HepG2 (cell line): ENCODE measurements around the gene SHC1. TPM values are rescaled to one million over a fixed set of nuclear protein-coding genes. Genes with fewer than 3 reads are reported as not detected.

Experiments
- ARNT2 ChIP-seq: sonication (generic); formaldehyde crosslinking; IDR thresholded peaks from 2 replicates; pipeline ENCODE4 v1.8.0; 2022; ENCODE audit warnings: mild to moderate bottlenecking, low read depth, missing genetic modification reagents, moderate library complexity
- CBX2 ChIP-seq, 2 experiments: fragments of 200-600 bp in 1 of 2; sonication (generic); formaldehyde crosslinking in 1 of 2; IDR thresholded peaks; 2 replicates each; pipeline versions ENCODE4 v1.7.0 to v1.8.1; 2018 to 2022; ENCODE audit warnings: low read depth in 2 of 2, low read length in 1 of 2, mild to moderate bottlenecking in 1 of 2, missing genetic modification reagents in 1 of 2
- GABPB1 ChIP-seq: IDR thresholded peaks from 2 replicates; pipeline ENCODE4 v1.6.1; 2016; ENCODE audit warnings: mild to moderate bottlenecking, missing genetic modification reagents, moderate library complexity, missing compliant biosample characterization
- HIVEP1 ChIP-seq: sonication (generic); formaldehyde crosslinking; IDR thresholded peaks from 2 replicates; pipeline ENCODE4 v1.4.0; 2020; ENCODE audit warnings: mild to moderate bottlenecking, missing genetic modification reagents
- HNRNPL ChIP-seq: fragments of 200-400 bp; formaldehyde crosslinking; IDR thresholded peaks from 2 replicates; pipeline ENCODE4 v1.6.1; 2017; ENCODE audit warnings: mild to moderate bottlenecking, low read depth, low read length
- KLF13 ChIP-seq: sonication (generic); formaldehyde crosslinking; IDR thresholded peaks from 2 replicates; pipeline ENCODE4 v1.4.0; 2020; ENCODE audit warnings: mild to moderate bottlenecking, missing genetic modification reagents
- NR2F2 ChIP-seq: IDR thresholded peaks from 2 replicates; pipeline ENCODE4 v1.6.1; 2012; ENCODE audit warnings: low read depth, inconsistent platforms, borderline replicate concordance
- POLR2G ChIP-seq: fragments of 200-400 bp; formaldehyde crosslinking; IDR thresholded peaks from 2 replicates; pipeline ENCODE4 v1.6.1; 2018; ENCODE audit warnings: mild to moderate bottlenecking, low read depth, low read length, moderate library complexity
- RAD51 ChIP-seq: fragments of 450-650 bp; IDR thresholded peaks from 2 replicates; pipeline ENCODE4 v1.6.1; 2016; ENCODE audit warnings: borderline replicate concordance
- SMAD3 ChIP-seq: sonication (generic); formaldehyde crosslinking; IDR thresholded peaks from 2 replicates; pipeline ENCODE4 v1.4.0; 2020; ENCODE audit warnings: missing genetic modification reagents
- YEATS4 ChIP-seq: sonication (generic); formaldehyde crosslinking; IDR thresholded peaks from 2 replicates; pipeline ENCODE4 v1.4.0; 2020; ENCODE audit warnings: missing genetic modification reagents, borderline replicate concordance
- ZBTB1 ChIP-seq: sonication (generic); formaldehyde crosslinking; IDR thresholded peaks from 2 replicates; pipeline ENCODE4 v1.4.0; 2020; ENCODE audit warnings: missing genetic modification reagents, borderline replicate concordance
- ZMAT3 ChIP-seq: sonication (generic); formaldehyde crosslinking; conservative IDR thresholded peaks from 2 replicates; pipeline ENCODE4 v1.7.0; 2021; ENCODE audit warnings: missing genetic modification reagents
- ZNF264 ChIP-seq: sonication (generic); formaldehyde crosslinking; IDR thresholded peaks from 2 replicates; pipeline ENCODE4 v1.4.0; 2020; ENCODE audit warnings: missing genetic modification reagents
- ZNF350 ChIP-seq: sonication (generic); formaldehyde crosslinking; IDR thresholded peaks from 2 replicates; pipeline ENCODE4 v1.4.0; 2020; ENCODE audit warnings: mild to moderate bottlenecking, low read depth, missing genetic modification reagents, borderline replicate concordance
- ZNF549 ChIP-seq: sonication (generic); formaldehyde crosslinking; IDR thresholded peaks from 2 replicates; pipeline ENCODE4 v1.5.0; 2020; ENCODE audit warnings: missing genetic modification reagents
- ZNF619 ChIP-seq: sonication (generic); formaldehyde crosslinking; IDR thresholded peaks from 2 replicates; pipeline ENCODE4 v1.4.0; 2020; ENCODE audit warnings: mild to moderate bottlenecking, missing genetic modification reagents
- polyA plus RNA-seq, 8 experiments: library from polyadenylated mRNA; depleted of rRNA in 3 of 8; stranded (reverse) in 7 of 8; unstranded in 1 of 8; fragments of >200 nt; fragmentation: Illumina TruSeq in 4 of 8; extraction: Trizol in 4 of 8; gene quantifications; 2 replicates each; pipeline versions ENCODE4 v1.2.1 to v1.2.3, GENCODE V29; 2011 to 2016; ENCODE audit warnings: low read depth in 4 of 8, missing spikeins in 1 of 8, mixed read lengths in 1 of 8; ENCODE audit not compliant: insufficient read depth in 1 of 8
- total RNA-seq, 5 experiments: library from RNA; depleted of rRNA; stranded (reverse); fragments of >200 nt; fragmentation: Illumina TruSeq; extraction: Trizol; gene quantifications; 2 replicates each; pipeline ENCODE4 v1.2.3, GENCODE V29; 2016; ENCODE audit warnings: low read depth in 1 of 5
- TF ChIP-seq, protein P1 (sequence below): IDR thresholded peaks from 2 replicates; pipeline ENCODE4 v1.4.0; 2020; ENCODE audit warnings: mild to moderate bottlenecking, missing genetic modification reagents
- TF ChIP-seq, protein P2 (sequence below): IDR thresholded peaks from 2 replicates; pipeline ENCODE4 v1.6.1; 2016; ENCODE audit warnings: low read depth
- TF ChIP-seq, protein P3 (sequence below): sonication (generic); formaldehyde crosslinking; IDR thresholded peaks from 2 replicates; pipeline ENCODE4 v1.4.0; 2020; ENCODE audit warnings: mild to moderate bottlenecking, missing genetic modification reagents

Gene SHC1
- total and polyA plus RNA-seq, 2 of the 13 experiments (the other 11 are each of a cell fraction or from before 2014, with no cell fraction given): 52.0 to 137 TPM

- TF ChIP-seq ZMAT3 (no peak), CBX2 (IDR thresholded peaks at IDR 0.05; ENCODE audit: low read depth, low read length) (no peak), CBX2 (CRISPR knock-in tag; IDR thresholded peaks at IDR 0.05; ENCODE audit: low read depth) (no peak), ZNF549 (CRISPR knock-in tag) (no peak), HIVEP1 (0 out of 2 replicates have a peak, but pooled peaks have one; percentile 32), POLR2G (peak; percentile 66), NR2F2 (peak; percentile 28; the same call in 1 of the 2 replicates), RAD51 (no peak), HNRNPL (no peak), YEATS4 (CRISPR knock-in tag) (no peak; the same call in 1 of the 2 replicates), ZNF619 (no peak), ZNF264 (CRISPR knock-in tag) (0 out of 2 replicates have a peak, but pooled peaks have one; percentile 17), ZNF350 (CRISPR knock-in tag) (no peak), GABPB1 (CRISPR knock-in tag) (no peak), ZBTB1 (CRISPR knock-in tag) (no peak), ARNT2 (peak; percentile 8), SMAD3 (CRISPR knock-in tag) (no peak; the same call in 1 of the 2 replicates), KLF13 (no peak)
- TF ChIP-seq, protein P1, sequence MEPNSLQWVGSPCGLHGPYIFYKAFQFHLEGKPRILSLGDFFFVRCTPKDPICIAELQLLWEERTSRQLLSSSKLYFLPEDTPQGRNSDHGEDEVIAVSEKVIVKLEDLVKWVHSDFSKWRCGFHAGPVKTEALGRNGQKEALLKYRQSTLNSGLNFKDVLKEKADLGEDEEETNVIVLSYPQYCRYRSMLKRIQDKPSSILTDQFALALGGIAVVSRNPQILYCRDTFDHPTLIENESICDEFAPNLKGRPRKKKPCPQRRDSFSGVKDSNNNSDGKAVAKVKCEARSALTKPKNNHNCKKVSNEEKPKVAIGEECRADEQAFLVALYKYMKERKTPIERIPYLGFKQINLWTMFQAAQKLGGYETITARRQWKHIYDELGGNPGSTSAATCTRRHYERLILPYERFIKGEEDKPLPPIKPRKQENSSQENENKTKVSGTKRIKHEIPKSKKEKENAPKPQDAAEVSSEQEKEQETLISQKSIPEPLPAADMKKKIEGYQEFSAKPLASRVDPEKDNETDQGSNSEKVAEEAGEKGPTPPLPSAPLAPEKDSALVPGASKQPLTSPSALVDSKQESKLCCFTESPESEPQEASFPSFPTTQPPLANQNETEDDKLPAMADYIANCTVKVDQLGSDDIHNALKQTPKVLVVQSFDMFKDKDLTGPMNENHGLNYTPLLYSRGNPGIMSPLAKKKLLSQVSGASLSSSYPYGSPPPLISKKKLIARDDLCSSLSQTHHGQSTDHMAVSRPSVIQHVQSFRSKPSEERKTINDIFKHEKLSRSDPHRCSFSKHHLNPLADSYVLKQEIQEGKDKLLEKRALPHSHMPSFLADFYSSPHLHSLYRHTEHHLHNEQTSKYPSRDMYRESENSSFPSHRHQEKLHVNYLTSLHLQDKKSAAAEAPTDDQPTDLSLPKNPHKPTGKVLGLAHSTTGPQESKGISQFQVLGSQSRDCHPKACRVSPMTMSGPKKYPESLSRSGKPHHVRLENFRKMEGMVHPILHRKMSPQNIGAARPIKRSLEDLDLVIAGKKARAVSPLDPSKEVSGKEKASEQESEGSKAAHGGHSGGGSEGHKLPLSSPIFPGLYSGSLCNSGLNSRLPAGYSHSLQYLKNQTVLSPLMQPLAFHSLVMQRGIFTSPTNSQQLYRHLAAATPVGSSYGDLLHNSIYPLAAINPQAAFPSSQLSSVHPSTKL (CRISPR knock-in tag): peak; percentile 35
- TF ChIP-seq, protein P2, sequence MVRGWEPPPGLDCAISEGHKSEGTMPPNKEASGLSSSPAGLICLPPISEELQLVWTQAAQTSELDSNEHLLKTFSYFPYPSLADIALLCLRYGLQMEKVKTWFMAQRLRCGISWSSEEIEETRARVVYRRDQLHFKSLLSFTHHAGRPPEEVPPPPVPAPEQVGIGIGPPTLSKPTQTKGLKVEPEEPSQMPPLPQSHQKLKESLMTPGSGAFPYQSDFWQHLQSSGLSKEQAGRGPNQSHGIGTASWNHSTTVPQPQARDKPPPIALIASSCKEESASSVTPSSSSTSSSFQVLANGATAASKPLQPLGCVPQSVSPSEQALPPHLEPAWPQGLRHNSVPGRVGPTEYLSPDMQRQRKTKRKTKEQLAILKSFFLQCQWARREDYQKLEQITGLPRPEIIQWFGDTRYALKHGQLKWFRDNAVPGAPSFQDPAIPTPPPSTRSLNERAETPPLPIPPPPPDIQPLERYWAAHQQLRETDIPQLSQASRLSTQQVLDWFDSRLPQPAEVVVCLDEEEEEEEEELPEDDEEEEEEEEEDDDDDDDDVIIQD (CRISPR knock-in tag): no peak
- TF ChIP-seq, protein P3, sequence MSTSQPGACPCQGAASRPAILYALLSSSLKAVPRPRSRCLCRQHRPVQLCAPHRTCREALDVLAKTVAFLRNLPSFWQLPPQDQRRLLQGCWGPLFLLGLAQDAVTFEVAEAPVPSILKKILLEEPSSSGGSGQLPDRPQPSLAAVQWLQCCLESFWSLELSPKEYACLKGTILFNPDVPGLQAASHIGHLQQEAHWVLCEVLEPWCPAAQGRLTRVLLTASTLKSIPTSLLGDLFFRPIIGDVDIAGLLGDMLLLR: peak; percentile 92; the same call in 1 of the 2 replicates
Observed at GRCh38 chr1:154974808-154975408, 4.4 kb upstream of the SHC1 start (continued).
